ENCODE measurements around the gene TPX2. TPM values are rescaled to one million over a fixed set of nuclear protein-coding genes. Genes with fewer than 3 reads are reported as not detected.
"Not testable (repeated sequence)": the region's sequence is repeated elsewhere in the genome, so short reads cannot be mapped to it uniquely, and the experiment has no call there.

The TPX2 gene
- total RNA-seq, 2 experiments from 2014 or later: 112 to 113 TPM

GRCh38 chr20:31808481-31808880 is 69.4 kb downstream of the TPX2 start:
- Mint-ChIP-seq H3K4me1 (ENCODE audit: low read depth) (peaks cover 9% of the 10 kb centered on the region), H3K27me3 (no peaks in the 10 kb centered on the region), H3K27ac (no peak overlapping the region), H3K36me3 (ENCODE audit: low read depth) (peaks cover 9% of the 10 kb centered on the region), H3K9me3 (no peaks in the 10 kb centered on the region), H3K4me3 (no peak overlapping the region)
- ATAC-seq (no peak), DNase-seq (no peak)
- no peak for TF ChIP-seq CTCF (IDR thresholded peaks at IDR 0.05)
- ChIA-PET CTCF (interaction anchor here (1.1 to 6.6 kb wide), 5 partner anchors 9 to 223 kb away, joined by 3 to 32 read pairs (median 9); no protein-coding TSS in a partner anchor), POLR2A (no interaction called here)
- intact Hi-C loops (cut with micrococcal nuclease): no loop called here

- CTCF ChIA-PET: interaction anchor here (2.2 to 6.6 kb wide), 3 partner anchors 13 to 222 kb away, joined by 9 to 32 read pairs (median 9); no protein-coding TSS in a partner anchor
- POLR2A ChIA-PET: no interaction called here
- no peak overlapping the region for H3K4me3 Mint-ChIP-seq
- H3K36me3 Mint-ChIP-seq (ENCODE audit: low read depth): peaks cover 3% of the 10 kb centered on the region
- no peak for DNase-seq
- intact Hi-C loops (cut with micrococcal nuclease): no loop called here
- no peaks in the 10 kb centered on the region for H3K9me3 Mint-ChIP-seq
- no peak for ATAC-seq
- no peak overlapping the region for H3K27ac Mint-ChIP-seq
- no peak for TF ChIP-seq CTCF (IDR thresholded peaks at IDR 0.05)
- H3K4me1 Mint-ChIP-seq (ENCODE audit: low read depth): no peaks in the 10 kb centered on the region
- no peaks in the 10 kb centered on the region for H3K27me3 Mint-ChIP-seq
Measured at GRCh38 chr20:31809661-31810060, 70.6 kb downstream of the TPX2 start.

GRCh38 chr20:31811198-31811597 is 72.1 kb downstream of the TPX2 start:
- no peak overlapping the region for H3K27ac Mint-ChIP-seq
- no peak for TF ChIP-seq CTCF (IDR thresholded peaks at IDR 0.05)
- no peaks in the 10 kb centered on the region for H3K27me3 Mint-ChIP-seq
- ChIA-PET CTCF (interaction anchor here (6.6 kb wide), 1 partner anchor 11 kb away, joined by 32 read pairs; no protein-coding TSS in a partner anchor), POLR2A (no interaction called here)
- no peak overlapping the region for H3K4me3 Mint-ChIP-seq
- H3K9me3 Mint-ChIP-seq: no peaks in the 10 kb centered on the region
- H3K36me3 Mint-ChIP-seq (ENCODE audit: low read depth): peaks cover under 1% of the 10 kb centered on the region
- DNase-seq: no peak
- intact Hi-C loops (cut with micrococcal nuclease): no loop called here
- H3K4me1 Mint-ChIP-seq (ENCODE audit: low read depth): no peaks in the 10 kb centered on the region
- ATAC-seq: no peak

GRCh38 chr20:31811796-31812728 is 73.0 kb downstream of the TPX2 start:
- no peak for DNase-seq
- Mint-ChIP-seq H3K36me3 (ENCODE audit: low read depth) (no peaks in the 10 kb centered on the region), H3K9me3 (no peaks in the 10 kb centered on the region), H3K27me3 (no peaks in the 10 kb centered on the region), H3K4me1 (ENCODE audit: low read depth) (no peaks in the 10 kb centered on the region), H3K27ac (no peak overlapping the region), H3K4me3 (no peak overlapping the region)
- ATAC-seq: no peak
- ChIA-PET CTCF (interaction anchor here (6.6 kb wide), 1 partner anchor 10 kb away, joined by 32 read pairs; no protein-coding TSS in a partner anchor), POLR2A (no interaction called here)
- intact Hi-C loops (cut with micrococcal nuclease): no loop called here
- TF ChIP-seq CTCF (IDR thresholded peaks at IDR 0.05): no peak

GRCh38 chr20:31813611-31814010 is 74.5 kb downstream of the TPX2 start:
- no peaks in the 10 kb centered on the region for H3K27me3 Mint-ChIP-seq
- H3K4me1 Mint-ChIP-seq (ENCODE audit: low read depth): no peaks in the 10 kb centered on the region
- TF ChIP-seq CTCF (IDR thresholded peaks at IDR 0.05): no peak
- no peak overlapping the region for H3K4me3 Mint-ChIP-seq
- no peaks in the 10 kb centered on the region for H3K36me3 Mint-ChIP-seq (ENCODE audit: low read depth)
- ChIA-PET CTCF (interaction anchor here (0.8 to 3.9 kb wide), 5 partner anchors 9 to 218 kb away, joined by 3 to 15 read pairs (median 5); no protein-coding TSS in a partner anchor), POLR2A (interaction anchor here (1.0 kb wide), 1 partner anchor 67 kb away, joined by 3 read pairs; no protein-coding TSS in a partner anchor)
- intact Hi-C loops (cut with micrococcal nuclease): no loop called here
- no peak for DNase-seq
- ATAC-seq: no peak
- H3K27ac Mint-ChIP-seq: no peak overlapping the region
- no peaks in the 10 kb centered on the region for H3K9me3 Mint-ChIP-seq

GRCh38 chr20:31814142-31814541 is 75.1 kb downstream of the TPX2 start:
- H3K27ac Mint-ChIP-seq; ATAC-seq; H3K36me3 Mint-ChIP-seq (ENCODE audit: low read depth); H3K27me3 Mint-ChIP-seq; H3K9me3 Mint-ChIP-seq; intact Hi-C loops (cut with micrococcal nuclease); H3K4me3 Mint-ChIP-seq; H3K4me1 Mint-ChIP-seq (ENCODE audit: low read depth); DNase-seq: not testable (repeated sequence)
- ChIA-PET POLR2A (interaction anchor here (1.0 kb wide), 1 partner anchor 68 kb away, joined by 3 read pairs; no protein-coding TSS in a partner anchor), CTCF (interaction anchor here (0.8 to 3.9 kb wide), 5 partner anchors 8 to 218 kb away, joined by 3 to 15 read pairs (median 5); no protein-coding TSS in a partner anchor)
